Activated CD8-positive, alpha-beta T cell treated with anti-CD3 and anti-CD28 coated beads, Interleukin-2, amount 10 ng/mL, durations not matched to agents 7 days and 5 days (primary cell): ENCODE results near the gene KLHL35. TPM values are rescaled to one million over a fixed set of nuclear protein-coding genes. Genes with fewer than 3 reads are reported as not detected.
A peak's percentile ranks its signal among the peaks of the same experiment; 100 is the strongest.

Experiments
- ATAC-seq: fragments of 150-1000 bp; cut with Tn5 transposase; one replicate; pipeline ENCODE4 v1.10.0; 2021; ENCODE audit warnings: moderate library complexity
- CTCF ChIA-PET: fragments of 350-600 bp; sonication (Branson Sonifier 250); formaldehyde crosslinking; loops from one replicate; lab custom pipeline; 2021; ENCODE audit warnings: antibody characterized with exemption; lab: Charles Lee
- POLR2A ChIA-PET: fragments of 350-600 bp; sonication (Branson Sonifier 250); formaldehyde crosslinking; loops from one replicate; lab custom pipeline; 2021; ENCODE audit warnings: antibody characterized with exemption; lab: Charles Lee
- DNase-seq: peaks from one replicate; pipeline ENCODE4 v3.0.0-alpha.2; 2020
- H3K27ac Mint-ChIP-seq: one replicate; pipeline ENCODE4 v1.8.0; 2021; ENCODE audit warnings: mild to moderate bottlenecking, mixed read lengths
- H3K27me3 Mint-ChIP-seq: one replicate; pipeline ENCODE4 v1.8.0; 2021; ENCODE audit warnings: low read depth, mixed read lengths
- H3K36me3 Mint-ChIP-seq: one replicate; pipeline ENCODE4 v1.8.0; 2021; ENCODE audit warnings: low read depth, mixed read lengths
- H3K4me1 Mint-ChIP-seq: one replicate; pipeline ENCODE4 v1.8.0; 2021; ENCODE audit warnings: low read depth, mixed read lengths
- H3K4me3 Mint-ChIP-seq: one replicate; pipeline ENCODE4 v1.8.0; 2021; ENCODE audit warnings: mild to moderate bottlenecking, mixed read lengths
- H3K9me3 Mint-ChIP-seq: one replicate; pipeline ENCODE4 v1.8.0; 2022; ENCODE audit warnings: mixed read lengths; ENCODE audit not compliant: insufficient read depth
- total RNA-seq, 2 experiments: library from RNA; stranded (reverse); gene quantifications; one replicate each; pipeline ENCODE4 v1.2.3, GENCODE V29; 2021

The KLHL35 gene
- total RNA-seq, 2 experiments from 2014 or later, result 0.26 to 0.31 TPM

DNA sequence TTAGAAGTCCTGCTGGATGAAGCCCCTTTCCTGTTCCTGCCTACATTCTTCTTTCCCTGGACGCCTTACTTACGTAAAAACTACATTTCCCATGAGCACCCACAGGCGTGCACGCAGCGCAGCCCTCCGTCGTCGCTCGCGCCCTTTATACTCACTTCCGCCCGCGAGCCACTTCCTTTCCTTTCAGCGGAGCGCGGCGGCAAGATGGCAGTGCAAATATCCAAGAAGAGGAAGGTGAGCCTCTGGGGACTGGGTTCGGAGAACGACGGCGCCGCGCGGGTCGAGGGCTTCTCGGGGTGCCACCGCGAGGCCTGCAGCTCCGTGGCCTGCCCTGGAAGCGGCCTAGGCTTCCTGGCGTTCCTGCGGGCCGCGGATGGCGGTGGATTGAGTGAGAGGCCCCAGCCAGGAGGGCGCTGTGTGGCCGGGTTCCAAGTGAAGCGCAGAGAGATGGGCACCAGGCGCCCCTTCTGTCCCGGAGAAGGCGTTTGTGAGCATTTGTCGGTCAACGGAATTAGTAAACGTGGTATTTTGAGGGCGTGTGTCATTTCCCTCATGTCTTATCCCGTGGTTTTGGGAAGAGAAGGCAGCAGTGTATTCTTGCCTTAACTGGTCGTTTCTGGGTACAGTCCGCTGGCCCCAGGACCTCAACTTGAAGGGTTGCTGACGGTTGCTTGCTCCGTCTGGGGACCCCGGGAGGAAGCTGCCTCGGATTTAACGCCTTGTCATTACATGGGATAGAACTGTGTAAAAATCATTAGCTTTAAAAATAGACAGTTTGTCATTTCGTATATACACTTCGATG lies 33.5 kb downstream of the KLHL35 start, which contains the start of gene RPS3:
RPS3 (plus strand) TSS at position 175 of the 802 bp plus-strand sequence; CDS start at position 205, 30 bp downstream.
- POLR2A ChIA-PET, result interaction anchor here (0.8 to 1.5 kb wide), 8 partner anchors 9 to 128 kb away, joined by 3 to 7 read pairs (median 4); no protein-coding TSS in a partner anchor
- H3K9me3 Mint-ChIP-seq, result no peaks in the 10 kb centered on the region
- ATAC-seq, result peak; percentile 91
- CTCF ChIA-PET, result interaction anchor here (0.5 to 3.3 kb wide), 14 partner anchors 8 to 158 kb away, joined by 3 to 21 read pairs (median 3); no protein-coding TSS in a partner anchor
- H3K36me3 Mint-ChIP-seq, result peaks cover 50% of the 10 kb centered on the region
- peak within 1 kb of the TSS; percentile 96 for H3K4me3 Mint-ChIP-seq
- peaks cover 46% of the 10 kb centered on the region for H3K4me1 Mint-ChIP-seq
- peak within 1 kb of the TSS; percentile 98 for H3K27ac Mint-ChIP-seq
- H3K27me3 Mint-ChIP-seq, result peaks cover 5% of the 10 kb centered on the region
- DNase-seq, result peak; percentile 93

DNA sequence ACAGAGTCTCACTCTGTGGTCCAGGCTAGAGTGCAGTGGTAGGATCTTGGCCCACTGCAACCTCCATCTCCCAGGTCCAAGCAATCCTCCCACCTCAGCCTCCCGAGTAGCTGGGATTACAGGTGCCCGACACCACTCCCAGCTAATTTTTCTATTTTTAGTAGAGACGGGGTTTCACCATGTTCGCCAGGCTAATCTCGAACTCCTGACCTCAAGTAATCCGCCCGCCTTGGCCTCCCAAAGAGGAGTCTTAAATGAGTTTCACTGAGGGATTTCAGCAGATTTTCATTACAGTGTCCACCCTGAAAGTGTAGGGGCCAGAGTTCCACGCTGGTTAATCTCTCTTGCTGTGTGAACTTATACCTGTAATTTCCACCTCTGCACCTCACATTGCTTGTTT lies 34.1 kb downstream of the KLHL35 start:
- Mint-ChIP-seq H3K27ac (peak overlapping the region; percentile 98), H3K9me3 (no peaks in the 10 kb centered on the region), H3K36me3 (peaks cover 43% of the 10 kb centered on the region), H3K27me3 (peaks cover 9% of the 10 kb centered on the region), H3K4me3 (peak overlapping the region; percentile 96), H3K4me1 (peaks cover 43% of the 10 kb centered on the region)
- DNase-seq (no peak), ATAC-seq (no peak)
- ChIA-PET CTCF (interaction anchor here (1.0 to 3.0 kb wide), 7 partner anchors 9 to 133 kb away, joined by 3 to 13 read pairs (median 4); no protein-coding TSS in a partner anchor), POLR2A (interaction anchor here (1.3 kb wide), 1 partner anchor 10 kb away, joined by 5 read pairs; no protein-coding TSS in a partner anchor)

DNA sequence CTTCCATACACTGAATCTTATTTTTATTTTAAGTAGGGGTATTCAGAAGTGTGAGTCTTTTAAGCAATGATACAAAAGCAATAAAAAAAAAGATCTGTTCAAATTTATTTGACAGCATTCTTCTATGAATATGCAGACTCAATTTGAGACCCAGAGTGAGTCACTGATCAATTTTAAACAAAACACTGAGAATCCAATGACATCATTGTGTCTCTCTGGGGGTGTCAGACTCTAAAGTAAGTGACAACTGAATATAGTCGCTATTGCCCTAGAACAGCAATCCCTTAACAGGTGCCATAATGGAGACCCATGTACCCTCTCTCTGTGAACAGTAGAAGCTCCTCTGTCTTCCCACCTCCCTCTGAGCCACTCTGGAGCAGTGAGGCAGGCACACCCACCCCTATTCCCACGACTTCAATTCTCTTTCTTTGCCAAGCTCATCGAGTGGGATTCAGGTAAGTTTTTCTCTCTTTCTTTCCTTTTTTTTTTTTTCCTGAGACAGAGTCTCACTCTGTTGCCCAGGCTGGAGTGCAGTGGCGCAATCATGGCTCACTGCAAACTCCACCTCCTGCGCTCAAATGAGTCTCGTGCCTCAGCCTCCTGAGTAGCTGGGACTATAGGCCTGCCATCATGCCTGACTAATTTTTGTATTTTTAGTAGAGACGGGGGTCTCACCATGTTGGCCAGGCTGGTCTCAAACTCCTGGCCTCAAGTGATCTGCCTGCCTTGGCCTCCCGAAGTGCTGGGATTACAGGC lies 38.7 kb downstream of the KLHL35 start:
- ChIA-PET POLR2A (interaction anchor here (1.2 kb wide), 1 partner anchor 118 kb away, joined by 3 read pairs; no protein-coding TSS in a partner anchor), CTCF (interaction anchor here (1.0 to 1.1 kb wide), 2 partner anchors 10 to 14 kb away, joined by 3 read pairs; no protein-coding TSS in a partner anchor)
- ATAC-seq (no peak), DNase-seq (no peak)
- Mint-ChIP-seq H3K27ac (no peak overlapping the region), H3K27me3 (peaks cover 16% of the 10 kb centered on the region), H3K36me3 (no peaks in the 10 kb centered on the region), H3K4me3 (no peak overlapping the region), H3K4me1 (peaks cover 11% of the 10 kb centered on the region), H3K9me3 (no peaks in the 10 kb centered on the region)

DNA sequence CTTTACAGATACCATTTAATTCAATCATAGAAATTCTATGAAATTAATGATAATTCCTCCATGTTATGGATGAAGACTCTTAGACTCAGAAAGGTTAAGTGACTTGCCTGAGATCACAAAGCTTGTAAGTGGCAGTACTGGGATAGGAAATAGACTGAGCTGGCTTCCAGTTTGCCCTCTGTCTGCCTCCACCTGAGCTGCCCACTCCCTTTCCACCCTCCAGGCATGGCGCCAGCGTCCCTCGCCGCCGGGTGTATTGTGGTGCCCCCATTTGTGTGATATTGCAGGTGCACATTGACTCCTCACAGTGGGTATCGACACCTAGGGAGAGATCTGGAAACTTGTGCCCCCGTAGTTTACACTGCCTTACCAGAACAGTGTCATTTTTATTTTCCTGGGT lies 43.1 kb downstream of the KLHL35 start:
- POLR2A ChIA-PET, result interaction anchor here (0.6 to 1.4 kb wide), 3 partner anchors 10 to 139 kb away, joined by 3 to 5 read pairs (median 3); partner anchors contain the start of gene RPS3

DNA sequence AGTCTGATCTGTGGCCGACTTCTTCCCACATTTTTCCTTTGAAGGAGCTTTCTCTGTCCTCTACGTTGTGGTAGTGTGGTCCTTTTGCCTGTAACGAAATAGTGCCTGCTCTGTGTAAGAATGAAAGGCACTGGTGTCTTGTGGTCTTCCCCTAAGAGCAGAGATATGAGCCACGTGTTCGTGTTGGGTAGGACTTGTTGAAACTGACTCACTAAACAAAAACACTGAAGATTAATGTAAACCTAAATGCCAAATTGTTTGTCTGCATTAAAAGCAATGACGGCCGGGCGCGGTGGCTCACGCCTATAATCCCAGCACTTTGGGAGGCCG lies 43.8 kb downstream of the KLHL35 start:
- Mint-ChIP-seq H3K36me3 (no peaks in the 10 kb centered on the region), H3K4me3 (no peak overlapping the region), H3K4me1 (peaks cover 7% of the 10 kb centered on the region), H3K9me3 (no peaks in the 10 kb centered on the region), H3K27ac (no peak overlapping the region), H3K27me3 (peaks cover 15% of the 10 kb centered on the region)
- ChIA-PET POLR2A (interaction anchor here (1.1 to 1.4 kb wide), 2 partner anchors 11 to 12 kb away, joined by 4 to 5 read pairs; partner anchors contain the start of gene RPS3), CTCF (interaction anchor here (0.7 to 12.3 kb wide), 14 partner anchors 9 to 331 kb away, joined by 3 to 401 read pairs (median 10); partner anchors contain the start of gene RPS3)
- ATAC-seq (no peak), DNase-seq (no peak)

More for the DNA sequence above, 43.1 kb downstream of the KLHL35 start:
- no peaks in the 10 kb centered on the region for H3K9me3 Mint-ChIP-seq
- no peaks in the 10 kb centered on the region for H3K36me3 Mint-ChIP-seq
- no peak for ATAC-seq
- CTCF ChIA-PET, result interaction anchor here (1.3 to 12.3 kb wide), 6 partner anchors 8 to 143 kb away, joined by 3 to 401 read pairs (median 14); partner anchors contain the start of gene RPS3
- no peak for DNase-seq
- H3K27me3 Mint-ChIP-seq, result peaks cover 18% of the 10 kb centered on the region
- H3K4me3 Mint-ChIP-seq, result no peak overlapping the region
- H3K27ac Mint-ChIP-seq, result no peak overlapping the region
- peaks cover 4% of the 10 kb centered on the region for H3K4me1 Mint-ChIP-seq

DNA sequence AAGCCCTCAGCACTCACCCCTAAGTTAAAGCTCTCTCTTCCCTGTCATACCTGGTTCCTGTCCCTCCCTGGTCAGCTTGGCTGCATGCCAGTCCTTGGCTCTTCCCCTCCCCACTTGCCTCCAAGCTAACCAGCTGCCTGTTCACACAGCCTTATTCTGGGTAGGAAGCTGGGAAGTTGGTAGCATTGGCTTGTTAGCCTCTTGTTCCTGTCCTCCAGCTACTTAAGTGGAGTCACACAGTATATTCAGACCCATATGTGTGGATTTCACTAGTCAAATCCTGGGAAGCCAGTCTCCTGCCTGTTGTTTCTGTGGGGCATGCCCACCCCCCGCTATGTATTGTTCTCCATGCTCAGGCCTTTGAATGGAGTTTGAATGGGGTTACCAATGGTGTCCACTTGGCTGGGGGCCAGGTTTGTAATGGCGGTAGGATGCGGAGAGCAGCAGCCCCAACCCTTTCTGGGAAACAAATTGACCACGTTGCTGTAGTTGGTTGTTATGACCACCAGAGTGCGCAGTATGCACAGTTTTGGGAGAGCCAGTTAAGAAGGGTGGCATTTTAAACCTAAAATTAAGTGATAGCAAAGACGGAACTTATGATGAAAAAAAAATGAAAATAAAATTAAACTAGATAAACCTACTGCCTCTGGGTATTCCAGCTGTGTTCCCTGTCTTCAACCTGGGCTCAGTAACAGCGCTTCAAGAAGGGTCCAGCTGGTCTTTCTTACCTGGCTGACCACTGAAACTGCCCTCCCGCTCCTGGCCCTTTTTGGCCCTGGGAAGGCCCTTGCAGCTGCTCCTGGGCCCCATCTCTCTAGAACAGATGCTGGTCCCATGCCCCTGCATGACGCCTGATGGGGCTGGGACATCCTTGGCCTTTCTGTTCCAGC lies 44.4 kb downstream of the KLHL35 start:
- no peak overlapping the region for H3K27ac Mint-ChIP-seq
- POLR2A ChIA-PET, result interaction anchor here (0.9 to 1.4 kb wide), 3 partner anchors 11 to 113 kb away, joined by 4 to 5 read pairs (median 4); partner anchors contain the start of gene RPS3
- DNase-seq (peak; percentile 83), ATAC-seq (peak; percentile 83)
- CTCF ChIA-PET, result interaction anchor here (0.7 to 12.3 kb wide), 25 partner anchors 9 to 332 kb away, joined by 3 to 401 read pairs (median 7); partner anchors contain the start of genes ARRB1 and RPS3
- no peak overlapping the region for H3K4me3 Mint-ChIP-seq
- peaks cover 12% of the 10 kb centered on the region for H3K4me1 Mint-ChIP-seq
- no peaks in the 10 kb centered on the region for H3K36me3 Mint-ChIP-seq
- H3K27me3 Mint-ChIP-seq, result peaks cover 14% of the 10 kb centered on the region
- no peaks in the 10 kb centered on the region for H3K9me3 Mint-ChIP-seq

DNA sequence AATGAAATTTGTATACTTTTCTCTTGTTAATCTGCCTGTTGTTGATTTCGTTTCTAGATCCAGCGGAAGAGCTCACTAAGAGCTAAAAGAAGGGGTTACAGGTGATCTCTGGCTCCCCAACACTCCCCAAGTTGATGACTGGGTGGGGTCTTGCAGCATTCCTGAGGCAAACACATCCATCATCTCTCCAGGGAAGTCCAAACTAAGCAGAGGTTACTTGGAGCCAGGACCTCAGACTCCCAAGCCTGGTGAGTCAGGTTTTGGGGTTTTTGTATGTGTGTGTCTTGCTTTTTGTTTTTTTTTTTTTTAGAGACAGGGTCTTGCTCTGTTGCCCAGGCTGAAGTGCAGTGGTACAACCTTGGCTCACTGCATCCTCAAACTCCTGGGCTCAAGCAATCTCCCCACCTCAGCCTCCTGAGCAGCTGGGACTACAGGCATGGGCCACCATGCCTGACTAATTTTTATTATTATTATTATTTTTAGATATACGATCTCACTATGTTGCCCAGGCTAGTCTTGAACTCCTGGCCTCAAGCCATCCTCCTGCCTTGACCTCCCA lies 45.2 kb downstream of the KLHL35 start:
- Mint-ChIP-seq H3K27ac (no peak overlapping the region), H3K27me3 (peaks cover 14% of the 10 kb centered on the region), H3K4me3 (no peak overlapping the region), H3K36me3 (no peaks in the 10 kb centered on the region), H3K9me3 (no peaks in the 10 kb centered on the region), H3K4me1 (peaks cover 19% of the 10 kb centered on the region)
- no peak for ATAC-seq
- no peak for DNase-seq
- ChIA-PET CTCF (interaction anchor here (0.8 to 12.3 kb wide), 21 partner anchors 9 to 149 kb away, joined by 3 to 401 read pairs (median 7); partner anchors contain the start of genes ARRB1 and RPS3), POLR2A (interaction anchor here (0.7 to 1.4 kb wide), 3 partner anchors 108 to 113 kb away, joined by 3 to 7 read pairs (median 4); no protein-coding TSS in a partner anchor)

DNA sequence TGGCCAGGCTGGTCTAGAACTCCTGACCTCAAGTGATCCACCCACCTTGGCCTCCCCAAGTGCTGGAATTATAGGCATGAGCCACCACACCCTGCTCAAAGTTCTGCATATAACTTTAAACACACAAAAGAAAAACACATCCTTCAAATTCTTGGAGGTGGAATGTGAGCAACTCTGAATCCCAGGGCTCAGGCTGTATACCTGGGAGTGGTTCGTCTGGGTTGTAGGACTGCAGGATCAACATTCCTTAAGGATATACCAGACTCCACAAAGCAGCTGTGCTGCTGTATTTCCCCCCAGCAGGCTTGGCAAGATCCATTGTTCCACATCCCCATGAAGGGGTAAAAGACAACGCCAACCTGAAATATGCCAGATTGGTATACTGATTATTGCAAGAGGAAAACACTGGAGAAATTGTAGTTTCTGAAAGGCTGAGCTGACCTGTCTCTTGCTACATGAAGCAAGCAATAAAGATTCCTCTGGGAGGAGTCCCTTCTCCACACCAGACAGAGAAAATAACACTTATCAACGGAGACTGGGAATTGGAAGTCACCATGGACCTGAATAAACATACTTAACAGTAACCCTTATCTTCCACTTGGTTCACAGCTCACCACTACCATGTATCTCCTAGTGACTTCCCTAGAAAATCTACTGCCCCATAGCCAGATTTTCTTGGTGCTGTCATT lies 45.9 kb downstream of the KLHL35 start:
- Mint-ChIP-seq H3K9me3 (no peaks in the 10 kb centered on the region), H3K27me3 (peaks cover 14% of the 10 kb centered on the region), H3K36me3 (no peaks in the 10 kb centered on the region), H3K4me1 (peaks cover 21% of the 10 kb centered on the region), H3K27ac (no peak overlapping the region), H3K4me3 (no peak overlapping the region)
- ATAC-seq, result no peak
- POLR2A ChIA-PET, result interaction anchor here (0.7 to 1.4 kb wide), 2 partner anchors 107 to 111 kb away, joined by 3 to 7 read pairs; no protein-coding TSS in a partner anchor
- no peak for DNase-seq
- CTCF ChIA-PET, result interaction anchor here (1.5 to 12.3 kb wide), 15 partner anchors 10 to 146 kb away, joined by 4 to 401 read pairs (median 12); partner anchors contain the start of genes ARRB1 and RPS3

DNA sequence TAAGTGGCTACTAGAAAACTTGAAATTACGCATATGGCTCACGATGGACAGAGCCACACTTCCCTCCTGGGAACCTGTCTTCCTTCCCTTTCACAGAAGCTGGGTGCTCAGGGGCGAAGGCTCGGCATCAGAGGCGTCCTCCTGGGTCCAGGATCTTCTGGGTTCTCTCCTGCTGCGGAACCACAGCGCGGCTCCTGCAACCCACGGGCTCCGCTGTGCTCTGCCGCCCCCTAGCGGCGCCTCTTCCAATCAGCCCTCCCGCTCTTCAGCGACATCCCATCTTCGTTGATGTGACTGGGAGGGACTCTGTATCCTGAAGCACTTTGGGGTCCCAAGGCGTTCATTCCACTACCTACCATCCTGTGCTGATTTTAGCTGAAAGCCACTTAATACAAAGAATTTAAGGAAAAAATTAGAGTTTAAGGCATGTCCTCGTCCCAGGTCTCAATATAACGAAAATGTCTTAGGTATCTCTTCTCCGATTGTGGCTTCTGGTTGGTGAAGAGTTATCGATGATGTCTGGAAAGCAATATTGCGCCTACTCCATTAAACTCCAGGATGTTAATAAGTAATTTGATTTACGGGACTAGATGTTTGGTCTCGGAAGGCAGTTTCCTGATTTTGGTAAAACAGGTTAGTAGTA lies 48.4 kb downstream of the KLHL35 start:
- H3K4me3 Mint-ChIP-seq, result peak overlapping the region; percentile 42
- no peaks in the 10 kb centered on the region for H3K9me3 Mint-ChIP-seq
- POLR2A ChIA-PET, result interaction anchor here (0.5 to 2.8 kb wide), 3 partner anchors 32 to 55 kb away, joined by 3 to 12 read pairs (median 3); no protein-coding TSS in a partner anchor
- peak; percentile 82 for DNase-seq
- peaks cover 31% of the 10 kb centered on the region for H3K4me1 Mint-ChIP-seq
- peak; percentile 85 for ATAC-seq
- CTCF ChIA-PET, result interaction anchor here (0.9 to 12.3 kb wide), 21 partner anchors 8 to 362 kb away, joined by 3 to 401 read pairs (median 5); partner anchors contain the start of gene ARRB1
- H3K27me3 Mint-ChIP-seq, result peaks cover 6% of the 10 kb centered on the region
- no peaks in the 10 kb centered on the region for H3K36me3 Mint-ChIP-seq
- peak overlapping the region; percentile 92 for H3K27ac Mint-ChIP-seq
